GM18907 (cell line): ENCODE results near the gene OOSP3.
"Not testable (repeated sequence)": the region's sequence is repeated elsewhere in the genome, so short reads cannot be mapped to it uniquely, and the experiment has no call there.

Experiments used
- ATAC-seq: cut with Tn5 transposase; IDR thresholded peaks from one replicate; pipeline ENCODE4 v1.9.1; 2021; ENCODE audit warnings: mild to moderate bottlenecking, moderate library complexity; ENCODE audit not compliant: unreplicated experiment

The OOSP3 gene

DNA sequence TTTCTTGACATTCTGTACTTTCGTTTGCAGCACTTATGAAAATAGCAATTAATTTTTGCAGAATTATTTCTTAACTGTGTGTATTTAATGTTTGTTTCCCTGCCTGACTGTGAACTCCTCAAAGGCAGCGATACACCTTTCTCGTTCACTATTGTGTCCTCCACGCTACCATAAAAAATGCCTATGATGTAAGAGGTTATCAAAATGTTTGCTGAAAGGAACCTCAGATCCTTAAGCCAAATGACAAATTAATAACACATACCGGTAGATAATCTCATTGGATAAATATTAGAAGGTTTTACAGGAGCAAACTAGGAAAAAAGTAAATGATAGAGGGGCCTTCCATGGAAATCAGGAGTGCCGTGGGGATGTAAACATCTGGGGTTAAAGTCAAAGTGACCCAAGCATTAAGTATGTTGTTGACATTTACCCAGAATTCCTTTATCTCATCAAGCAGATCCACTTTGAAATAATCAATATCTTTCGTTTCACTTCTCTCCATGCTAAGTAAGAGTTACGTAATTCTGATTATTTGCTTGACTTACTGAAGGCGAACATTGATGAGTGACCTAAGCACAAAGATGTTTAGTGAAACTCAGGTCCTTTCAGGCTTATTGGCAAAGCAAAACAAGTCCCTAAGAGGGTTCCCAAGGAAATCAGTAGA, 2.6 kb upstream of the OOSP3 start:
- ATAC-seq, result no peak

DNA sequence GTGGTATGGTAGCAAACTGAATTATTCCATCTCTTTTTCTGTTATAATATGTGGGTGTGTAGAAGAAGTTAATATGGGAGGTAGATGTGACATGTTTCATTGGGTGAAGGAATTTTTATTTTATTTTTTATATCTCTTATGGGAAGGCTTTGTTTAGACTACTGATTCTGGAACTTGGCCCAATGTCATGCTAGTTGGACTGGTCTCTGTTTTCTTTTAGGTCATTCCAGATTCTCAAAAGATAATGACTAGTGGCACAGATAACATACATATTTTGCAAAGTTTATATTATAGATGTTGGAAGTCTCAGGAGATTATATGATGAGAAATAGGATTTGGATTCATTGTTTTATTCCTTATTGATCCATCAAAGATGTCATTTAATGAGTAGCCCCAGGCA, 1.3 kb upstream of the OOSP3 start:
- no peak for ATAC-seq

DNA sequence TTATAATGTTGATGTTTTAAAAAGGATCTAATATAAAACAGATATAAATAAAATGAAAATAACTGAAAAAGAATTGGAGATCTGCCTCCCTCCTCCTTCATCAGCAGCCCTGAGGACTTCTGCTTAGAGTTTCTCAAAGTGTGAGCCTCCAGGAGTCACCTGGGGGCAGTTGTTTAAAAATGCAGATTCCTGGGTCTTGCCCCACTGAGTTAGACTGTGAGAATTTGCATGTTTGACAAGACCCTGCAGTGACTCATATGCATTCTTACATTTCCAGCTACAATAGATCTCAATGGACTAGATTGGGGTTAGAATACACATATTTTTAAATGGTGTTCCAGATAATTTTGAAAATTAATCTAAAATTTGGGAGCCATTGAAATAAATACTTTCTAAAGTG, 798 bp upstream of the OOSP3 start:
- ATAC-seq, result no peak

DNA sequence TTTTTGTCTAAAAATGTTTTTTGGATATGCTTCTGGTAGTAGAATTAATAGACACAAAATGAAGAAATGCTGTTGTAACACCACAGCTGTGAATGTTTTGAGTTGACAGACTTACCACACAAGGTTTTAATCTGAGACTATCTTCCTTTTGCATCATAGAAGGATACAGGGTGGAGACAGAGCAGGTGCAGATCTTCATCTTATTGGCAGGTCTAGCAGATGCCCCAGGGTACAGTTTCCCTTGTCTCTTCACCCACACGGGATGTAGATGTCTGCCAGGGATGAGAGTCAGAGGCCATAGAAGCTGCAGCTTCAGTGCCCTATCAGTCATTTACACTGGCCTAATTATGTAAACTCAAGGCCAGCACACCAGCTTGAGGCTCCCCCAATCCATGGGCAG, 985 bp downstream of the OOSP3 start:
- ATAC-seq, result no peak

DNA sequence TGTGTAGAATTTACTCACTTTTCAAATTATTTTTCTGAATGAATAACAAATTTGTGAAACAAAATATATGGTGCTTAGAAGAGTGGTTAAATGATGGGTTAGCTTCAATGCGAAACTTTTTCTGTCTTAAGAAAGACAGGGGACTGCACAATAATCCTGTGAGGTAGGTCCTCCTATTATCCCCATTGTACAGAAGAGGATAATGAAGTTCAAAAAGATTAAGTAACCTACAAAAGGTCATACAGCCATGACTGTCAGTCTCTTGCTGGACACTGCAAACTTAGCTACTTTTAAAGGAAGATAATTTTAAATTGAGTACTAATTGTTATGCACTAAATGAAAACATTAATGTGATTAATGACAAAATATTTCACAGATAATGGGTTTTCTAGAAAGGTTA, 5.0 kb downstream of the OOSP3 start:
- no peak for ATAC-seq

DNA sequence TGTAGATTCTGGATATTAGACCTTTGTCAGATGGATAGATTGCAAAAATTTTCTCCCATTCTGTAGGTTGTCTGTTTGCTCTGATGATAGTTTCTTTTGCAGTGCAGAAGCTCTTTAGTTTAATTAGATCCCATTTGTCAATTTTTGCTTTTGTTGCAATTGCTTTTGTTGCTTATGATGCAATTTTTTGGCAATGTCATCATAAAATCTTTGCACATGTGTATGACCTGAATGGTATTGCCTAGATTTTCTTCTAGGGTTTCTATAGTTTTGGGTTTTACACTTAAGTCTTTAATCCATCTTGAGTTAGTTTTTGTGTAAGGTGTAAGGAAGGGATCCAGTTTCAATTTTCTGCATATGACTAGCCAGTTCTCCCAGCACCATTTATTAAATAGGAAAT, 8.6 kb downstream of the OOSP3 start:
- ATAC-seq, result not testable (repeated sequence)

DNA sequence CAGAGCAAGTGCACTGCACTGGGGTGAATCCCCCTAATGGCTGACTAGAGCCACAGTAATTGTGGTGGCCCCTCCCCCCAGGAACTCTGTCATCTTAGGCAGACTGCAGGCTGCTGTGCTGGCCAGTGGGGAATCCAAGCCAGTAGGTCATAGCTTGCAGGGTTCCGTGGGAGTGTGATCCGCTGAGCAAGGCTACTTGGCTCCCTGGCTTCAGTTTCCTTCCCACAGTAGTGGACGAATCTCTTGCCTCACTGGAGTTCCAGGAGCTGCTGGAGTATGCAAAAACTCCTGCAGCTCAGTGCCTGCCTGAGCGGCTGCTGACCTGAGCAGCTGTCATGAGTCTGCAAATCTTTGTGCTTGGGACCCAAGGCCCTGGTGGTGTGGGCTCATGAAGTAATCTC, 13.2 kb downstream of the OOSP3 start:
- no peak for ATAC-seq

DNA sequence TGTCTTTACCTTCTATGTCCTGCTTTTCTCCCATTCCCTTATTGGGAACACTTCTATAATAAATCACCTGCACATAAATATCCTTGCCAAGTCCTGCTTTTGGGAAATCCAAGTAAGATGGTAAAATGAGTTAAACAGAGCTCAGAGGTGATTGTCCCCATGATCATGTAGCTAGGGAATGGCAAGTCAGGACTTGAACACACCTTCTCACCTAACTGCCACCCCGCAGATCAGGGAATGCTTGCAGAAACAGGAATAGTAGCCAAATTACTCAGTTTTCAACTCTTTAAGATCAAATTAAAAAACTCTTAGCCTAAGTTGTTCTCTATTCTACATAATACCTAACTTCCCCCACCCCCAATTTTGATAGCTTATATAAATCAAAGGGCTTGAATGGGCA, 16.0 kb downstream of the OOSP3 start:
- ATAC-seq, result no peak

DNA sequence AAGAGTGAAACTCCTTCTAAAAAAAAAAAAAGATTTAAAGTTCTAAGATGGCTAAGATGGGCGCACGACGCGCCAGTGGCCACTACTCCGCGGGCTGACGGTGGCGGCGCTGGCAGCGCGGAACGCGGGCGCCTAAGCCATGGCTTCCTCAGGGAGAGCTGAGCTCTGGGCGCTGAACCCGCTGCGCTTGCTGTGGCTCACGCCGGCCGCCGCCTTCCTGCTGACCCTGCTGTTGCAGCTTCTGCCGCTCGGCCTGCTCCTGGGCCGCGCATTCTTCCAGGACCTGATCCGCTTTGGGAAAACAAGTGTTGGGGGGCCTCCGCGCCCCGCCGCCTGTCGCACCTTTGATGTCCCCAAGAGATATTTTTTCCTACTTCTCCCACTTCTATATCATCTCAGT, 19.5 kb downstream of the OOSP3 start:
- no peak for ATAC-seq

DNA sequence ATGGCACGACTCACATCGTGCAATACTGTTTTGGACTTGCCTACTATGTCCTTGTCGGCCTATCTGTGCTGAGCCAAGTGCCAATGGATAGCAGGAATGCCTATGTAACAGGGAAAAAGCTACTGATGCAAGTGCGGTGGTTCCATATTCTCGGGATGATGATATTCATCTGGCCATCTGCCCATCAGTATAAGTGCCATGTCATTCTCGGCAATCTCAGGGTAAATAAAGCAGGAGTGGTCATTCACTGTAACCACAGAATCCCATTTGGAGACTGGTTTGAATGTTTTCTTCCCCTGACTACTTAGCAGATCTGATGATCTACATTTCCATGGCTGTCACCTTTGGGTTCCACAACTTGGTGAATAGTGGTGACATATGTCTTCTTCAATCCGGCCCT, 20.1 kb downstream of the OOSP3 start:
- no peak for ATAC-seq

DNA sequence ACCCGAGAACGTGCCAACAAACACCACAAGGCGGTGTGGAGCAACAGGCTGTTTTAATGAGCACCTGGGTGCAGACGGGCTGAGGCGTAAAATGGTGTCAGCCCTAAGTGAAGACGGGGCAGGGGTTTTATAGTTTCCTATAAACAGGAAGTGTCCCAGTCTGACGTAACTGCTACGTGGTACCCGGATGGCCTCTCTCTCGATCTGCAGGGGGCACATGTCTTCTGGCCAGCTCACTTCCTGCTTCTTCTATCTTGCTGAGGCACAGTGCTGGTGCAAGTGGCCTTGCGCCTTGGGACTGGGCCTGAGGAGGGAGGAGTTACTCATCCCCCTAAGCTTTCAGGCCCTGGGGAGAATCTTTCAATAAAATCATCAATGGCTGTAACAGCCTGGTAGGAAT, 20.9 kb downstream of the OOSP3 start:
- no peak for ATAC-seq

DNA sequence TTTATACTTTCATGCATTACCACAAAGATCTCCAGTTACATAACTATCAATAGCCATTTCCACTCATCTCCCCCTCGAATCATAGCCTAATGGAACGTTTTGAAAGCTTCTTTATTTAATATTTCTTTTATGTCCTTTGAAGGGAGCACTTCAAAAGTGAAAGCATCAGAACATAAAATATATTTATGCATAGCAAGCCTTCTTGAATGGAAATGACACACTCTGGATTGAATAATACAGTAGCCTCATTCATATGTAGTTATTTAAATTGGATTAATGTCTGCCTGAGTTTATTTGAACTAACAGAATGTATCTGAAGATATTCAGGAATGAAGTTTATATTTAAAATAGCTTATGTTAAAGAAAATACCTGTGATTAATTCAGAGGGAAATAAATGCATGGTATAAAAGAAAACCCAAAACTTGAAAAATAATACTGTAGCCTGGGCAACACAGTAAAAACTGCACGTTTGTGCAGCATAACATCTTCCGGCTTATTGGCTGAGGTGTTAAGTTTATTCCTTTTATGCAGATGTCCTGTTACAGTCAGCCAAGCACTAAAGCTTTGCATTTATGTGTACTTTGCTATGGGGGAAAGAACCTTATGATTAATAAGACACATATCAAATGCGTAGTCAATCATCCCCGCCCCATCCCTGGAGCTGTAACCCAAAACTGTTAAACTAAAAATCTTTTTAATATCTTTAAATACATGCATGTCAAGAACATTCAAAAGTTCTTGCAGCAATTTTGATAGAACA, 22.0 kb downstream of the OOSP3 start:
- ATAC-seq, result no peak

DNA sequence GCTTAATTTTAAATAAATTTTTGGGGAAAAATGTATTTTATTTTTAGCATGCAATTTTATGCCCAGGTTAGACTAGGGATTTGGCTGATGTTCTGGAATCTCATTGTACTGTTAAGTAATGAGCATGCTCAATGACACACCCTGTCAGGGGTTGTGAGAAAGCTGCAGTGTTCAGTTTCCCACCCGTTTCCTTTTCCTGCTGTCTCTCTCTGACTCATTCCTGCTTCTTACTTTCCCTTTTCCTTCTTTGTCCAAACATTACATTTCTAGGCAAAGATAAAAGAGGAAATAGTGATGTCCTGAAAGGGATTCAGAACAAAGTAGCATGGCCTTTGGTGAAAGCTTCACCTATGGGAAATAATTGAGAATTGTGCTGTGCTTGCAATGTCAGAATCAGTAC, 22.7 kb downstream of the OOSP3 start:
- ATAC-seq, result no peak

DNA sequence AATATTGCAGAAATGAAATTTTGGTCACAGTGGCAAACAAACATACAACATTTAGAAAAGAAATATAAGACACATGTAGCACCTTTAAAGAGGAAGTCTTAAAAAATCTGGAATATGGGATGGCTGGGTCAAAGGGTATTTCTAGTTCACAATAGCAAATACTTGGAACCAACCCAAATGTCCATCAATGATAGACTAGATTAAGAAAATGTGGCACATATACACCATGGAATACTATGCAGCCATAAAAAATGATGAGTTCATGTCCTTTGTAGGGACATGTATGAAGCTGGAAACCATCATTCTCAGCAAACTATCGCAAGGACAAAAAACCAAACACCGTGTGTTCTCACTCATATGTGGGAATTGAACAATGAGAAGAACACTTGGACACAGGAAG, 25.0 kb downstream of the OOSP3 start:
- ATAC-seq, result not testable (repeated sequence)

DNA sequence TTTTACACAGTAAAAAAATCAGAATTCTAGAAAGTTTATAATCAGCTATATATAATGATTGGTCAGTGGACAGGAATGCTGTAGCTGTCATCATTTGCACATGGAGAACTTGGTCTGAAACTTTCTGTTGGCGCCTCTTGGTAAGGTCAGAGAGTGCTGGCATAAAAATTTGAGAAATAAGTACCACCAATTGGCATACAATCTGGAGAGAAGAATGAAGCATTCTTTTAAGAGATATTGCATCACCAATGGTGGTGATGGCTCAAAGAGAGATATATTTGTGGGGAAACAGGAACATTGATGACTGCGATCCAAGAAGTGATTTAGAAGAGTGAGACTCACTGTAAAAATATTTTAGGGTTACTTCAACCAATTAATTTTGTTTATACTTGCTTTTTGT, 39.9 kb downstream of the OOSP3 start:
- ATAC-seq, result no peak

DNA sequence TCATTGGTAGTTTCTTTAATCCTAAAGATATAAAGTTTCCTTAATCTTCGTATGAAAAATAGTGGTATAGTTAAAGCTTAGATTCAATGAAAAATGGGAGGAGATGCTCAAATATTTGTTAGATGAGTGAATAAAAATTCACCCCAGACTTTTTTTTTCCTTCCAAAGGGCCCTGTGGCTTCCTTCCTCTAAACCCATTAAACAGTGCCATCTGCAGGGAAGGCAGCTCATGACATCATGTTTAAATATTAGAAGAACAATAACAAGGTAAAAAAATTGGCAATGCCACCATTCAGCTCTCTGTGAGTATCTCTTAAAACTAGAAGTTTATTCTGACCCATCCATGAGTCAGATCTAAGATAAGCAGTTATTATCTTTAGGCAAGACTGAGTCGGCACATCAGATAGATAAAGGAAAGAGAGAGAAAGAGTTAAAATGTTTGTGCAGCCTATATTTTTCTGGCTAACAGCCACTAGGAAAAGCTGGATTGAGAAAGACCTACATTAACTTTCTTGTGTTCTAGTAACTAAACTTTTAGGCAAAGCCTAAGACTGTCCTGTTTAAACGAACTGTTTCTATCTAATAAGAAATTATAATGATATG, 40.5 kb downstream of the OOSP3 start:
- ATAC-seq, result no peak

DNA sequence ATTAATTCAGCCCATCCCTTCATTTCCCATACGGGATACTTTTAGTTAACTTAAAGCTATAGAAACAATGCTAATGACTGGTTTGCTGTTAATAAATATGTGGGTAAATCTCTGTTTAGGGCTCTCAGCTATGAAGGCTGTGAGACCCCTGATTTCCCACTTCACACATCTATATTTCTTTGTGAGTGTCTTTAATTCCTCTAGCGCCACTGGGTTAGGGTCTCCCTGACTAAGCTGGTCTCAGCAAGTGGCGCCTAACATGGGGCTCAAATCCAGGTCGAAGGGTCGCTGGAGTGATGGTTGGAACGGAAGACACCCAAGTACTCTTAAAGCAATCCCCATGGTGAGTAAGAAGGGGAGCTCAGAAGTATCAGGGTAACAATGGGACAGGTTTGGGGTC, 45.2 kb downstream of the OOSP3 start:
- no peak for ATAC-seq

DNA sequence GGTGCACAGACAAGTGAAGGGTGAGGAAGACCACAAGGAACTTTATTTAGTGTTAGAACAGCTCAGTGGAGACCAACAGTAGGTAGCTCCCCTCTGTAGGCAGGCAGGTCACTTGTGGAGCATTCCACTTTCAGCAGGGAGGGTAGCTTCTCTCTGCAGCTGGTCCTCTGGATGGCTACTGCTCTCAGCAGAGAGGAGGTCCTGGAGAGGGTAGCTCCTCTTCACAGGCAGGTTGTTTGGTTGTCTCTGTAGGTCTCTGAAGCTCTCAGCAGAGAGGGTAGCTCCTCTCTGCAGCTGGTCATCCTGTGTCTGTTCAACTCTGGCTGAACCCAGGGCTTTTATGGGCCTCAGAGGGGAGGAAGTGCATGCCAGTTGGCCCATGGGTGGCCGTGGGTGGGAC, 53.1 kb downstream of the OOSP3 start:
- no peak for ATAC-seq

DNA sequence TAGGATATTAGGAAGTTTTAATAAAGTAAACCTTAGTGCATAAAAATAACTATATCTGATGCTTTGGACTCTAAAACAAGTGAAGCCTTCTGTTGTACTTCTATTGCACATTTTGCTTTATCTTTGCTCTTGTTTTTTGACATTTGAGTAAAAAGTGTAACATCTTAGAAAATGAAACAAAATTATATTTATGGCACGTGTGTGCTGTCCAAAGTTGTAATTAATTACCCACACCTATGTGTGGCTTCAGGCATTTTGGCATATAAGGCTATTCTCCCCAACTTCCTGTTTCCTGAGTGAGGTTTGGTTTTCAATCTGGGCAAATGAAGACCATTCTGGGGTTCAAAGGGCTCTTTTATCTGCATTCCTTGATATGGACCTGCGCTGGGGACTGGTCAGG, 59.5 kb downstream of the OOSP3 start, which contains the start of gene OOSP1:
OOSP1 (plus strand) TSS at position 301 of the 400 bp plus-strand sequence; CDS start at position 324, 23 bp downstream.
- ATAC-seq, result no peak

DNA sequence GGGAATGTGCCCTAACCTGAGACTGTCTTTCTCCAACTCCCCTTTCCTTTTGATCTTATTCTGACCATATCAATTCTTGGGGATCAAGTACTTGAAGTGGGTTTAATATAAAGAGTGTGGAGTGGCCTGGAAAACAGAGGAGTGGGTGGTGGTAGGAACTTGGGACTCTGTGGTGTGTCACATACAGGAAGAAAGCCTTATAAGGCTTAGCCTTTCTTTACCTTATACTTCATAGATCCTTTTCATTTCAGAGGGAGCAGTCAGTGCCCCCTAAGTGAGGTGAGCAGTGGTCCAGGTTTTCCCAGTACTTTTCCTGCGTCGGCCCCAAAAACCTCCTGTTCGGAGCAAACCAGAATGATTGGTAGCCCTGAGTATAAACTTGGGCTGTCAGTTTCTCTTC, 60.1 kb downstream of the OOSP3 start:
- no peak for ATAC-seq

DNA sequence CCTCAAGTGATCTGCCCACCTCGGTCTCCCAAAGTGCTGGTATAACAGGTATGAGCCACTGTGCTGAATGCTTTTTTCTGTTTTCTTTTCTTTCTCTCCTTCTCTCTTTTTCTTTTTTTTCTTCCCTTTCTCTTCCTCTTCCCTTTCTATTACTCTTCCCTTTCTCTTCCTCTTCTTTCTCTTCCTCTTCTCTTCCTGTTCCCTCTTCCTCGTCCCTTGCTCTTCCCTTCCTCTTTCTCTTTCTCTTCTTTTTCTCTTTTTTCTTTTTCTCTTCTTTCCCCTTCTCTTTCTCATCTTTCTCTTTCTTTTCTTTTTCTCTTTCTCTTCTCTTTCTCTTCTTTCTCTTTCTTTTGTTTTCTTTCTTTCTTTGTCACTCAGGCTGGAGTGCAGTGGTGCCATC, 60.9 kb downstream of the OOSP3 start:
- ATAC-seq, result no peak

DNA sequence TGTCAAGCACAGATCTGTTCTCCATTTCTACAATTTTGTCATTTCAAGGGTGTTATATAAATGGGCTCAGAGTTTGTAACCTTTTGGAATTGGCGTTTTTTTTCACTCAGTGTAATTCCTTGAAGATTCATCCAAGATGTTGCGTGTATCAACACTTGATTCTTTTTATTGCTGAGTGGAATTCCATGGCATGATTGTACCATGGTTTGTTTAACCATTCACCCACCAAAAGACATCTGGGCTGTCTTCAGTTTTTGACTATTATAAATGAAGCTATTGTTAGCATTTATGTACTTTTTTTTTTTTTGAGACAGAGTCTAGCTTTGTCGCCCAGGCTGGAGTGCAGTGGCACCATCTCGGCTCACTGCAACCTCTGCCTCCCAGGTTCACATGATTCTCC, 62.5 kb downstream of the OOSP3 start:
- ATAC-seq, result no peak
